ENCODE measurements around the gene SAMD1. TPM values are rescaled to one million over a fixed set of nuclear protein-coding genes. Genes with fewer than 3 reads are reported as not detected.

Gene SAMD1
- total and polyA plus RNA-seq, 2 of the 13 experiments (the other 11 are each of a cell fraction or from before 2014, with no cell fraction given), result 17.5 to 45.0 TPM

- TF ChIP-seq, protein P1, sequence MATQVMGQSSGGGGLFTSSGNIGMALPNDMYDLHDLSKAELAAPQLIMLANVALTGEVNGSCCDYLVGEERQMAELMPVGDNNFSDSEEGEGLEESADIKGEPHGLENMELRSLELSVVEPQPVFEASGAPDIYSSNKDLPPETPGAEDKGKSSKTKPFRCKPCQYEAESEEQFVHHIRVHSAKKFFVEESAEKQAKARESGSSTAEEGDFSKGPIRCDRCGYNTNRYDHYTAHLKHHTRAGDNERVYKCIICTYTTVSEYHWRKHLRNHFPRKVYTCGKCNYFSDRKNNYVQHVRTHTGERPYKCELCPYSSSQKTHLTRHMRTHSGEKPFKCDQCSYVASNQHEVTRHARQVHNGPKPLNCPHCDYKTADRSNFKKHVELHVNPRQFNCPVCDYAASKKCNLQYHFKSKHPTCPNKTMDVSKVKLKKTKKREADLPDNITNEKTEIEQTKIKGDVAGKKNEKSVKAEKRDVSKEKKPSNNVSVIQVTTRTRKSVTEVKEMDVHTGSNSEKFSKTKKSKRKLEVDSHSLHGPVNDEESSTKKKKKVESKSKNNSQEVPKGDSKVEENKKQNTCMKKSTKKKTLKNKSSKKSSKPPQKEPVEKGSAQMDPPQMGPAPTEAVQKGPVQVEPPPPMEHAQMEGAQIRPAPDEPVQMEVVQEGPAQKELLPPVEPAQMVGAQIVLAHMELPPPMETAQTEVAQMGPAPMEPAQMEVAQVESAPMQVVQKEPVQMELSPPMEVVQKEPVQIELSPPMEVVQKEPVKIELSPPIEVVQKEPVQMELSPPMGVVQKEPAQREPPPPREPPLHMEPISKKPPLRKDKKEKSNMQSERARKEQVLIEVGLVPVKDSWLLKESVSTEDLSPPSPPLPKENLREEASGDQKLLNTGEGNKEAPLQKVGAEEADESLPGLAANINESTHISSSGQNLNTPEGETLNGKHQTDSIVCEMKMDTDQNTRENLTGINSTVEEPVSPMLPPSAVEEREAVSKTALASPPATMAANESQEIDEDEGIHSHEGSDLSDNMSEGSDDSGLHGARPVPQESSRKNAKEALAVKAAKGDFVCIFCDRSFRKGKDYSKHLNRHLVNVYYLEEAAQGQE (IDR thresholded peaks at IDR 0.05; ENCODE audit: borderline replicate concordance in 1 of 2, low read depth in 1 of 2, low read length in 2 of 2), result no peak
- TF ChIP-seq MEIS1 (CRISPR knock-in tag; IDR thresholded peaks at IDR 0.05; ENCODE audit: borderline replicate concordance) (peak; percentile 35; the same call in 1 of the 2 replicates), NAIF1 (CRISPR knock-in tag; IDR thresholded peaks at IDR 0.05; ENCODE audit: borderline replicate concordance) (peak; percentile 84; the same call in 1 of the 2 replicates), ZNF326 (CRISPR knock-in tag; IDR thresholded peaks at IDR 0.05; ENCODE audit: borderline replicate concordance) (peak; percentile 63; the same call in 1 of the 2 replicates), ZNF180 (CRISPR knock-in tag; IDR thresholded peaks at IDR 0.05; ENCODE audit: borderline replicate concordance, low read depth) (no peak), GPBP1L1 (CRISPR knock-in tag; IDR thresholded peaks at IDR 0.05) (no peak), ZNF205 (CRISPR knock-in tag; IDR thresholded peaks at IDR 0.05) (no peak), MXD4 (CRISPR knock-in tag; IDR thresholded peaks at IDR 0.05) (peak; percentile 47; the same call in 1 of the 2 replicates), BCL6 (CRISPR knock-in tag; IDR thresholded peaks at IDR 0.05) (no peak; the same call in 1 of the 2 replicates), ZFYVE20 (CRISPR knock-in tag; IDR thresholded peaks at IDR 0.05; ENCODE audit: borderline replicate concordance, low read depth) (no peak), ZNF280B (CRISPR knock-in tag; IDR thresholded peaks at IDR 0.05; ENCODE audit: borderline replicate concordance) (no peak), ZNF670 (CRISPR knock-in tag; IDR thresholded peaks at IDR 0.05; ENCODE audit: borderline replicate concordance) (no peak), ZNF567 (CRISPR knock-in tag; IDR thresholded peaks at IDR 0.05; ENCODE audit: borderline replicate concordance) (no peak), ZNF225 (CRISPR knock-in tag; IDR thresholded peaks at IDR 0.05) (no peak), NR2F1 (CRISPR knock-in tag; IDR thresholded peaks at IDR 0.05) (peak in 1 of 2 experiments; percentile 28; a peak in 1 of 4 replicates)
- TF ChIP-seq, protein P2, sequence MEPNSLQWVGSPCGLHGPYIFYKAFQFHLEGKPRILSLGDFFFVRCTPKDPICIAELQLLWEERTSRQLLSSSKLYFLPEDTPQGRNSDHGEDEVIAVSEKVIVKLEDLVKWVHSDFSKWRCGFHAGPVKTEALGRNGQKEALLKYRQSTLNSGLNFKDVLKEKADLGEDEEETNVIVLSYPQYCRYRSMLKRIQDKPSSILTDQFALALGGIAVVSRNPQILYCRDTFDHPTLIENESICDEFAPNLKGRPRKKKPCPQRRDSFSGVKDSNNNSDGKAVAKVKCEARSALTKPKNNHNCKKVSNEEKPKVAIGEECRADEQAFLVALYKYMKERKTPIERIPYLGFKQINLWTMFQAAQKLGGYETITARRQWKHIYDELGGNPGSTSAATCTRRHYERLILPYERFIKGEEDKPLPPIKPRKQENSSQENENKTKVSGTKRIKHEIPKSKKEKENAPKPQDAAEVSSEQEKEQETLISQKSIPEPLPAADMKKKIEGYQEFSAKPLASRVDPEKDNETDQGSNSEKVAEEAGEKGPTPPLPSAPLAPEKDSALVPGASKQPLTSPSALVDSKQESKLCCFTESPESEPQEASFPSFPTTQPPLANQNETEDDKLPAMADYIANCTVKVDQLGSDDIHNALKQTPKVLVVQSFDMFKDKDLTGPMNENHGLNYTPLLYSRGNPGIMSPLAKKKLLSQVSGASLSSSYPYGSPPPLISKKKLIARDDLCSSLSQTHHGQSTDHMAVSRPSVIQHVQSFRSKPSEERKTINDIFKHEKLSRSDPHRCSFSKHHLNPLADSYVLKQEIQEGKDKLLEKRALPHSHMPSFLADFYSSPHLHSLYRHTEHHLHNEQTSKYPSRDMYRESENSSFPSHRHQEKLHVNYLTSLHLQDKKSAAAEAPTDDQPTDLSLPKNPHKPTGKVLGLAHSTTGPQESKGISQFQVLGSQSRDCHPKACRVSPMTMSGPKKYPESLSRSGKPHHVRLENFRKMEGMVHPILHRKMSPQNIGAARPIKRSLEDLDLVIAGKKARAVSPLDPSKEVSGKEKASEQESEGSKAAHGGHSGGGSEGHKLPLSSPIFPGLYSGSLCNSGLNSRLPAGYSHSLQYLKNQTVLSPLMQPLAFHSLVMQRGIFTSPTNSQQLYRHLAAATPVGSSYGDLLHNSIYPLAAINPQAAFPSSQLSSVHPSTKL (CRISPR knock-in tag; IDR thresholded peaks at IDR 0.05), result peak; percentile 13; the same call in 1 of the 2 replicates
Observed at GRCh38 chr19:14080887-14081796, 9.4 kb downstream of the SAMD1 start (continued).
